ENCODE results near the gene TMPRSS11E.
"Not testable (repeated sequence)": the region's sequence is repeated elsewhere in the genome, so short reads cannot be mapped to it uniquely, and the experiment has no call there.

The TMPRSS11E gene

GRCh38 chr4:68447201-68447600 lies at the start of gene TMPRSS11E:
Gene TMPRSS11E, plus strand, starts transcription at chr4:68447463. Its CDS starts 50 bp downstream, at chr4:68447513.
- Histone ChIP-seq H3K27ac (ENCODE audit: poor library complexity, severe bottlenecking) (no peak within 1 kb of the TSS), H3K4me1 (ENCODE audit: insufficient read depth, poor library complexity, severe bottlenecking) (peaks cover 23% of the 10 kb centered on the region), H3K36me3 (ENCODE audit: low read depth) (no peaks in the 10 kb centered on the region), H3K4me3 (ENCODE audit: severe bottlenecking) (no peak within 1 kb of the TSS), H3K9me3 (ENCODE audit: severe bottlenecking) (no peaks in the 10 kb centered on the region), H3K27me3 (ENCODE audit: insufficient read depth, poor library complexity, severe bottlenecking) (no peaks in the 10 kb centered on the region)
- no peak for TF ChIP-seq CTCF (IDR thresholded peaks at IDR 0.05; ENCODE audit: poor library complexity, severe bottlenecking)
- ATAC-seq (ENCODE audit: low read depth) (no peak), DNase-seq (ENCODE audit: low spot score) (no peak)

- no peak overlapping the region for H3K4me3 ChIP-seq (ENCODE audit: severe bottlenecking)
- no peak for TF ChIP-seq CTCF (IDR thresholded peaks at IDR 0.05; ENCODE audit: poor library complexity, severe bottlenecking)
Observed at GRCh38 chr4:68399306-68399705, 48.0 kb upstream of the TMPRSS11E start.

GRCh38 chr4:68401231-68401630 lies 46.0 kb upstream of the TMPRSS11E start:
- no peak for TF ChIP-seq CTCF (IDR thresholded peaks at IDR 0.05; ENCODE audit: poor library complexity, severe bottlenecking)
- Histone ChIP-seq H3K36me3 (ENCODE audit: low read depth) (no peaks in the 10 kb centered on the region), H3K4me3 (ENCODE audit: severe bottlenecking) (no peak overlapping the region), H3K27ac (ENCODE audit: poor library complexity, severe bottlenecking) (no peak overlapping the region), H3K4me1 (ENCODE audit: insufficient read depth, poor library complexity, severe bottlenecking) (no peaks in the 10 kb centered on the region), H3K9me3 (ENCODE audit: severe bottlenecking) (no peaks in the 10 kb centered on the region), H3K27me3 (ENCODE audit: insufficient read depth, poor library complexity, severe bottlenecking) (no peaks in the 10 kb centered on the region)
- ATAC-seq (ENCODE audit: low read depth) = peak; percentile 19; the same call in 2 of the 3 replicates
- no peak for DNase-seq (ENCODE audit: low spot score)

More at GRCh38 chr4:68399306-68399705, 48.0 kb upstream of the TMPRSS11E start:
- DNase-seq (ENCODE audit: low spot score) = no peak
- Histone ChIP-seq H3K27me3 (ENCODE audit: insufficient read depth, poor library complexity, severe bottlenecking) (no peaks in the 10 kb centered on the region), H3K27ac (ENCODE audit: poor library complexity, severe bottlenecking) (no peak overlapping the region), H3K36me3 (ENCODE audit: low read depth) (no peaks in the 10 kb centered on the region), H3K9me3 (ENCODE audit: severe bottlenecking) (no peaks in the 10 kb centered on the region), H3K4me1 (ENCODE audit: insufficient read depth, poor library complexity, severe bottlenecking) (no peaks in the 10 kb centered on the region)
- ATAC-seq (ENCODE audit: low read depth) = no peak

GRCh38 chr4:68404153-68404552 lies 43.1 kb upstream of the TMPRSS11E start:
- Histone ChIP-seq H3K4me3 (ENCODE audit: severe bottlenecking) (no peak overlapping the region), H3K4me1 (ENCODE audit: insufficient read depth, poor library complexity, severe bottlenecking) (no peaks in the 10 kb centered on the region), H3K27me3 (ENCODE audit: insufficient read depth, poor library complexity, severe bottlenecking) (no peaks in the 10 kb centered on the region), H3K9me3 (ENCODE audit: severe bottlenecking) (no peaks in the 10 kb centered on the region), H3K36me3 (ENCODE audit: low read depth) (no peaks in the 10 kb centered on the region), H3K27ac (ENCODE audit: poor library complexity, severe bottlenecking) (no peak overlapping the region)
- DNase-seq (ENCODE audit: low spot score) (no peak), ATAC-seq (ENCODE audit: low read depth) (no peak)
- TF ChIP-seq CTCF (IDR thresholded peaks at IDR 0.05; ENCODE audit: poor library complexity, severe bottlenecking) = no peak

- H3K36me3 ChIP-seq (ENCODE audit: low read depth); H3K27me3 ChIP-seq (ENCODE audit: insufficient read depth, poor library complexity, severe bottlenecking); DNase-seq (ENCODE audit: low spot score); H3K4me3 ChIP-seq (ENCODE audit: severe bottlenecking); H3K27ac ChIP-seq (ENCODE audit: poor library complexity, severe bottlenecking); ATAC-seq (ENCODE audit: low read depth); H3K4me1 ChIP-seq (ENCODE audit: insufficient read depth, poor library complexity, severe bottlenecking); H3K9me3 ChIP-seq (ENCODE audit: severe bottlenecking): not testable (repeated sequence)
Observed at GRCh38 chr4:68405718-68406478, 41.4 kb upstream of the TMPRSS11E start.

All from RWPE2 (cell line).